Caco-2 (cell line): ENCODE measurements around the gene LDAF1. TPM values are rescaled to one million over a fixed set of nuclear protein-coding genes. Genes with fewer than 3 reads are reported as not detected.

Experiments used
- BruUV-seq: library from RNA; stranded (reverse); fragments of 400-500 nt; replicated peaks from 2 replicates; lab custom pipeline; 2021; lab: Mats Ljungman, UMichigan
- CTCF ChIA-PET: fragments of 300-600 bp; sonication (Branson Sonifier 250); formaldehyde crosslinking; loops from one replicate; lab custom pipeline; 2022; ENCODE audit warnings: antibody characterized with exemption; lab: Charles Lee
- POLR2A ChIA-PET: fragments of 300-600 bp; sonication (Branson Sonifier 250); formaldehyde crosslinking; loops from one replicate; lab custom pipeline; 2022; ENCODE audit warnings: antibody characterized with exemption; lab: Charles Lee
- DNase-seq, 2 experiments: peaks; one replicate each; pipeline versions ENCODE4 v3.0.0 to v3.0.0-alpha.2; 2020 to 2022
- H3K27me3 ChIP-seq: replicated peaks from 2 replicates; pipeline ENCODE4 v1.6.0; 2011; ENCODE audit warnings: low read length; ENCODE audit not compliant: control insufficient read depth, insufficient read depth
- H3K36me3 ChIP-seq: 2 replicates; pipeline ENCODE4 v1.5.1; 2011; ENCODE audit warnings: low read length; ENCODE audit not compliant: control insufficient read depth, insufficient read depth
- H3K4me1 ChIP-seq: fragments of 250-450 bp; sonication (Bioruptor Pico); 2 replicates; pipeline ENCODE4 v1.5.1; 2020; ENCODE audit warnings: mild to moderate bottlenecking
- H3K4me3 ChIP-seq: 2 replicates; pipeline ENCODE4 v1.5.1; 2011; ENCODE audit warnings: low read depth, mild to moderate bottlenecking, control low read depth, low read length
- H3K9me3 ChIP-seq: fragments of 250-450 bp; sonication (Bioruptor Pico); 2 replicates; pipeline ENCODE4 v1.5.1; 2020; ENCODE audit warnings: mild to moderate bottlenecking, moderate library complexity
- H3K27ac Mint-ChIP-seq: one replicate; pipeline ENCODE4 v1.8.0; 2022; ENCODE audit warnings: mixed read lengths; ENCODE audit not compliant: unreplicated experiment
- H3K27me3 Mint-ChIP-seq: one replicate; pipeline ENCODE4 v1.8.0; 2022; ENCODE audit warnings: mixed read lengths; ENCODE audit not compliant: insufficient read depth, unreplicated experiment
- H3K36me3 Mint-ChIP-seq: one replicate; pipeline ENCODE4 v1.8.0; 2022; ENCODE audit warnings: mild to moderate bottlenecking, mixed read lengths; ENCODE audit not compliant: insufficient read depth, unreplicated experiment
- H3K4me1 Mint-ChIP-seq: one replicate; pipeline ENCODE4 v1.8.0; 2022; ENCODE audit warnings: low read depth, mixed read lengths; ENCODE audit not compliant: unreplicated experiment
- H3K4me3 Mint-ChIP-seq: one replicate; pipeline ENCODE4 v1.8.0; 2022; ENCODE audit warnings: mild to moderate bottlenecking, moderate library complexity, mixed read lengths; ENCODE audit not compliant: unreplicated experiment
- H3K9me3 Mint-ChIP-seq: one replicate; pipeline ENCODE4 v1.8.0; 2022; ENCODE audit warnings: mixed read lengths; ENCODE audit not compliant: unreplicated experiment
- CTCF ChIP-seq, 2 experiments: fragments of 200-600 bp in 1 of 2; IDR thresholded peaks; 1 replicate in 1 of 2; 2 replicates in 1 of 2; pipeline versions ENCODE4 v1.5.1 to v1.8.0; 2011 to 2022; ENCODE audit warnings: antibody characterized with exemption in 1 of 2, control low read depth in 1 of 2, inconsistent platforms in 1 of 2, low read depth in 1 of 2, low read length in 1 of 2, mild to moderate bottlenecking in 1 of 2, moderate library complexity in 1 of 2; ENCODE audit not compliant: insufficient read depth in 1 of 2, severe bottlenecking in 1 of 2, unreplicated experiment in 1 of 2
- intact Hi-C: fragments of 100-400 bp; cut with micrococcal nuclease; formaldehyde crosslinking; loops from one replicate; pipeline ENCODE4 v1.10.0; 2022; ENCODE audit not compliant: unreplicated experiment
- total RNA-seq: library from RNA; stranded (reverse); gene quantifications from 2 replicates; pipeline ENCODE4 v1.2.3, GENCODE V29; 2022

Gene LDAF1
- total RNA-seq, 1 experiment from 2014 or later, result 16.7 TPM

- Histone ChIP-seq H3K9me3 (no peaks in the 10 kb centered on the region), H3K36me3 (no peaks in the 10 kb centered on the region), H3K4me1 (no peaks in the 10 kb centered on the region), H3K4me3 (no peak overlapping the region), H3K27me3 (no peaks in the 10 kb centered on the region)
- no TSS peak for BruUV-seq
- H3K27me3 Mint-ChIP-seq, result no peaks in the 10 kb centered on the region
- no peak overlapping the region for H3K4me3 Mint-ChIP-seq
- ChIA-PET CTCF (no interaction called here), POLR2A (no interaction called here)
- intact Hi-C loops, result loop anchor here (5.0 kb wide), 1 partner anchor 74 kb away; the partner anchor contains the start of gene CRYM
- DNase-seq, result no peak
- H3K4me1 Mint-ChIP-seq, result peaks cover 7% of the 10 kb centered on the region
- no peak overlapping the region for H3K27ac Mint-ChIP-seq
- no peak for TF ChIP-seq CTCF (IDR thresholded peaks at IDR 0.05; ENCODE audit: insufficient read depth in 1 of 2, low read depth in 1 of 2, low read length in 1 of 2, severe bottlenecking in 1 of 2, unreplicated experiment in 1 of 2)
- H3K9me3 Mint-ChIP-seq, result no peaks in the 10 kb centered on the region
- H3K36me3 Mint-ChIP-seq, result no peaks in the 10 kb centered on the region
Observed at GRCh38 chr16:21203155-21203797, 44.8 kb downstream of the LDAF1 start.

GRCh38 chr16:21205303-21205702 is 46.8 kb downstream of the LDAF1 start:
- Histone ChIP-seq H3K4me3 (no peak overlapping the region), H3K9me3 (no peaks in the 10 kb centered on the region), H3K4me1 (no peaks in the 10 kb centered on the region), H3K27me3 (no peaks in the 10 kb centered on the region), H3K36me3 (no peaks in the 10 kb centered on the region)
- Mint-ChIP-seq H3K4me3 (no peak overlapping the region), H3K9me3 (no peaks in the 10 kb centered on the region), H3K27me3 (no peaks in the 10 kb centered on the region), H3K27ac (no peak overlapping the region), H3K36me3 (no peaks in the 10 kb centered on the region), H3K4me1 (no peaks in the 10 kb centered on the region)
- BruUV-seq, result no TSS peak
- no peak for TF ChIP-seq CTCF (IDR thresholded peaks at IDR 0.05; ENCODE audit: insufficient read depth in 1 of 2, low read depth in 1 of 2, low read length in 1 of 2, severe bottlenecking in 1 of 2, unreplicated experiment in 1 of 2)
- ChIA-PET CTCF (no interaction called here), POLR2A (no interaction called here)
- intact Hi-C loops, result no loop called here
- no peak for DNase-seq

DNA sequence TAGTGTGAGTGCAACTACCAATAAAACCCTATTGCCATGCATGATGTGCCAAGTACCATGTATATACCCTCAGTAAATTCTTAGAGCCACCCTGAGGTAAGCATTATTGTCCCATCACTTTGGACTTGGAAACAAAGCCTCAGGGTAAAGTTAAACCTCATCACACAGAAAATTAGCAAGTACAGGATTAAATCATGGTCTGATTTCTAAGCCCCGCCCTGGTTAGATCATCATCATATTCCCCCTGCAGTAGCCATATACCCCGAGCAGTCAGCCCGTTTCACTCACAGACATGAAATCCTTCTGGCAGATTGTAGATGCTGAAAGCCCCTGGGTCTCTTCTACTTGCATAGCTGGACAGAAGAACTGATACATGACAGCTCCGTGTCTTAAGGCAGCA is 48.1 kb downstream of the LDAF1 start:
- H3K4me3 ChIP-seq, result no peak overlapping the region
- no peaks in the 10 kb centered on the region for H3K9me3 Mint-ChIP-seq
- CTCF ChIA-PET, result no interaction called here
- H3K4me3 Mint-ChIP-seq, result no peak overlapping the region
- no peak overlapping the region for H3K27ac Mint-ChIP-seq
- POLR2A ChIA-PET, result no interaction called here
- DNase-seq, result no peak
- no peak for TF ChIP-seq CTCF (IDR thresholded peaks at IDR 0.05; ENCODE audit: insufficient read depth in 1 of 2, low read depth in 1 of 2, low read length in 1 of 2, severe bottlenecking in 1 of 2, unreplicated experiment in 1 of 2)
- H3K27me3 Mint-ChIP-seq, result no peaks in the 10 kb centered on the region
- no peaks in the 10 kb centered on the region for H3K9me3 ChIP-seq
- H3K27me3 ChIP-seq, result no peaks in the 10 kb centered on the region
- no peaks in the 10 kb centered on the region for H3K36me3 ChIP-seq
- no peaks in the 10 kb centered on the region for H3K4me1 Mint-ChIP-seq
- no peaks in the 10 kb centered on the region for H3K4me1 ChIP-seq
- no TSS peak for BruUV-seq
- intact Hi-C loops, result no loop called here
- H3K36me3 Mint-ChIP-seq, result no peaks in the 10 kb centered on the region
